ENCODE data around the gene MKRN2. TPM values are rescaled to one million over a fixed set of nuclear protein-coding genes. Genes with fewer than 3 reads are reported as not detected.

Gene MKRN2
- total RNA-seq, 1 experiment from 2014 or later = 27.9 TPM

GRCh38 chr3:12558706-12559105 lies 1.8 kb downstream of the MKRN2 start (continued):
- TF ChIP-seq ATF3 (IDR thresholded peaks at IDR 0.05) (no peak), EGR1 (IDR thresholded peaks at IDR 0.05; ENCODE audit: low read depth) (no peak), SIN3A (IDR thresholded peaks at IDR 0.05; ENCODE audit: low read depth) (no peak), YY1 (IDR thresholded peaks at IDR 0.05; ENCODE audit: extremely low read depth, insufficient replicate concordance, low read depth, low read length) (no peak), SP1 (IDR thresholded peaks at IDR 0.05; ENCODE audit: low read depth) (no peak), POLR2AphosphoS5 (IDR thresholded peaks at IDR 0.05; ENCODE audit: low read depth, low read length) (no peak)

GRCh38 chr3:12559520-12559919 lies 2.6 kb downstream of the MKRN2 start:
- no peaks in the 10 kb centered on the region for H3K9me3 ChIP-seq (ENCODE audit: control insufficient read depth in 1 of 2, insufficient read depth in 1 of 2, low read depth in 1 of 2, low read length in 2 of 2)
- no peak for ATAC-seq
- DNase-seq (ENCODE audit: low read depth, low spot score) = no peak
- ChIA-PET POLR2A (no interaction called here), RAD21 (ENCODE audit: low non-redundant PET in 1 of 2, low total read pairs in 2 of 2, uncharacterized antibody in 2 of 2, unreplicated experiment in 2 of 2) (no interaction called here), CTCF (no interaction called here)
- H3K9ac ChIP-seq (ENCODE audit: low read length) = no peak overlapping the region
- H3K27me3 ChIP-seq (ENCODE audit: insufficient read depth, low read length) = no peaks in the 10 kb centered on the region
- no peaks in the 10 kb centered on the region for H3K9me2 ChIP-seq (ENCODE audit: insufficient read depth)
- BruUV-seq (replicated peaks) = no TSS peak
- no peak overlapping the region for H3K4me2 ChIP-seq (ENCODE audit: low read length)
- H3K4me3 ChIP-seq (replicated peaks in 1 of 2; ENCODE audit: low read depth in 1 of 2, low read length in 2 of 2) = no peak overlapping the region
- peaks cover 75% of the 10 kb centered on the region for H3K79me2 ChIP-seq (ENCODE audit: insufficient read depth, low read length)
- no peaks in the 10 kb centered on the region for H3K36me3 ChIP-seq (ENCODE audit: control insufficient read depth in 1 of 2, insufficient read depth in 2 of 2, low read length in 2 of 2)
- intact Hi-C loops (cut with micrococcal nuclease) = loop anchor here (5.0 kb wide), 1 partner anchor 103 kb away; the partner anchor contains the start of gene RAF1
- H3K27ac ChIP-seq (ENCODE audit: low read depth, low read length) = no peak overlapping the region
- peaks cover 6% of the 10 kb centered on the region; the same call in 1 of the 2 replicates for H4K20me1 ChIP-seq (ENCODE audit: insufficient read depth)
- TF ChIP-seq JUND (IDR thresholded peaks at IDR 0.05) (no peak), SRF (IDR thresholded peaks at IDR 0.05; ENCODE audit: low read depth) (no peak), REST (IDR thresholded peaks at IDR 0.05; ENCODE audit: low read depth) (no peak), CBX3 (IDR thresholded peaks at IDR 0.05; ENCODE audit: low read depth) (no peak), YY1 (IDR thresholded peaks at IDR 0.05; ENCODE audit: extremely low read depth, insufficient replicate concordance, low read depth, low read length) (no peak), ELF1 (IDR thresholded peaks at IDR 0.05; ENCODE audit: borderline replicate concordance, low read depth) (no peak), SP1 (IDR thresholded peaks at IDR 0.05; ENCODE audit: low read depth) (no peak), POLR2A (IDR thresholded peaks at IDR 0.05; ENCODE audit: borderline replicate concordance, extremely low read depth, insufficient read depth, insufficient read length) (no peak), FOSL1 (IDR thresholded peaks at IDR 0.05; ENCODE audit: low read depth) (no peak), MAX (IDR thresholded peaks at IDR 0.05) (no peak), CTCF (IDR thresholded peaks at IDR 0.05 in 2 of 3, conservative IDR thresholded peaks at IDR 0.05 in 1 of 3; ENCODE audit: borderline replicate concordance in 1 of 3, insufficient read depth in 1 of 3, low read depth in 2 of 3, low read length in 2 of 3) (no peak)
- peaks cover 8 to 26% of the 10 kb centered on the region in 2 experiments for H3K4me1 ChIP-seq (ENCODE audit: control insufficient read depth in 1 of 2, insufficient read depth in 2 of 2, low read length in 2 of 2)
- no peak overlapping the region for H2AFZ ChIP-seq (ENCODE audit: low read depth, low read length, poor library complexity, severe bottlenecking)

All from HCT116 (cell line).